Kidney (tissue), 14 donors: Measurements from ENCODE around the gene NLGN1. TPM values are rescaled to one million over a fixed set of nuclear protein-coding genes. Genes with fewer than 3 reads are reported as not detected.
A peak's percentile ranks its signal among the peaks of the same experiment; 100 is the strongest.

Source experiments
- DNase-seq, 5 donors: peaks; one replicate each; pipeline ENCODE4 v3.0.0-alpha.2; 2013 to 2020
- FAIRE-seq: peaks from 2 replicates; lab custom pipeline; 2012; peaks lifted over from hg19 to GRCh38; lab: Jason Lieb, UNC
- H3K27ac ChIP-seq, 2 donors: one replicate each; pipeline ENCODE4 v1.7.0; 2013; ENCODE audit warnings: low read depth in 2 of 2, low read length in 2 of 2, inconsistent platforms in 1 of 2
- H3K27me3 ChIP-seq: one replicate; pipeline ENCODE4 v1.7.1; 2013; ENCODE audit warnings: low read length, inconsistent platforms; ENCODE audit not compliant: control insufficient read depth, insufficient read depth
- H3K36me3 ChIP-seq, 3 donors: one replicate each; pipeline versions ENCODE4 v1.7.0 to v1.7.1; 2013; ENCODE audit warnings: low read length in 3 of 3, control low read depth in 1 of 3, inconsistent platforms in 1 of 3; ENCODE audit not compliant: insufficient read depth in 3 of 3, control insufficient read depth in 2 of 3
- H3K4me1 ChIP-seq, 3 donors: one replicate each; pipeline versions ENCODE4 v1.7.0 to v1.7.1; 2013; ENCODE audit warnings: low read length in 3 of 3, inconsistent platforms in 1 of 3, low read depth in 1 of 3; ENCODE audit not compliant: control insufficient read depth in 2 of 3, insufficient read depth in 2 of 3
- H3K4me3 ChIP-seq, 3 donors: one replicate each; pipeline versions ENCODE4 v1.7.0 to v1.8.1; 2013; ENCODE audit warnings: low read length in 3 of 3, control low read depth in 1 of 3, inconsistent platforms in 1 of 3
- H3K9ac ChIP-seq, 3 donors: one replicate each; pipeline versions ENCODE4 v1.7.0 to v1.7.1; 2013; ENCODE audit warnings: low read length in 3 of 3, control low read depth in 1 of 3, inconsistent platforms in 1 of 3
- H3K9me3 ChIP-seq, 3 donors: one replicate each; pipeline versions ENCODE4 v1.7.0 to v1.7.1; 2013; ENCODE audit warnings: low read length in 3 of 3, control low read depth in 1 of 3, inconsistent platforms in 1 of 3; ENCODE audit not compliant: control insufficient read depth in 2 of 3, insufficient read depth in 1 of 3
- CTCF ChIP-seq: IDR thresholded peaks from 3 replicates; pipeline ENCODE4 v1.5.1; 2012; ENCODE audit warnings: mild to moderate bottlenecking, moderate library complexity, borderline replicate concordance; ENCODE audit not compliant: insufficient read depth; ENCODE audit errors: extremely low read depth
- intact Hi-C: fragments of 100-400 bp; cut with DNase I; formaldehyde crosslinking; loops from one replicate; pipeline ENCODE4 v1.11.1; 2022
- polyA plus RNA-seq: library from polyadenylated mRNA; stranded (reverse); fragments of 350-450 nt; fragmentation: Illumina TruSeq; extraction: RNeasy Lipid Tissue Mini Kit (QIAGEN cat#74804); gene quantifications from one replicate; pipeline ENCODE4 v1.2.3, GENCODE V29; 2014; ENCODE audit warnings: low read depth, low replicate concordance; ENCODE audit not compliant: insufficient read depth
- total RNA-seq: library from RNA; stranded (reverse); fragmentation: NEBNext Ultra II Directional; extraction: Animal tissue kit (Norgen Biotek cat#: 25700); gene quantifications from one replicate; pipeline ENCODE4 v1.2.1, GENCODE V29; 2021
- donor health status: control.
- donor health status: control.
- donor health status: control.
- donor health status: control.
- donor health status: control.
- donor health status: DM: yes; HTN: yes; CAD: no.
- donor health status: Normal renal cell carcinoma (clear cell type).

The NLGN1 gene
- total and polyA plus RNA-seq, 2 donors from 2014 or later: 0.49 to 19.4 TPM

- H3K9ac ChIP-seq: no peak overlapping the region
- DNase-seq (peak in 1 of 5 donors; percentile 29), FAIRE-seq (no peak)
- no peaks in the 10 kb centered on the region for H3K27me3 ChIP-seq
- no peak overlapping the region for H3K4me3 ChIP-seq
- intact Hi-C loops: no loop called here
- no peaks in the 10 kb centered on the region for H3K4me1 ChIP-seq
- H3K9me3 ChIP-seq: no peaks in the 10 kb centered on the region
- no peak for TF ChIP-seq CTCF
- no peak overlapping the region for H3K27ac ChIP-seq
- no peaks in the 10 kb centered on the region for H3K36me3 ChIP-seq
These were observed 928.5 kb downstream of the NLGN1 start for GRCh38 chr3:174325834-174326700.

- TF ChIP-seq CTCF: no peak
- no peak overlapping the region for H3K4me3 ChIP-seq
- H3K9ac ChIP-seq: no peak overlapping the region
- H3K9me3 ChIP-seq: no peaks in the 10 kb centered on the region
- H3K36me3 ChIP-seq: no peaks in the 10 kb centered on the region
- no peak overlapping the region for H3K27ac ChIP-seq
- DNase-seq (no peak), FAIRE-seq (no peak)
- H3K27me3 ChIP-seq: no peaks in the 10 kb centered on the region
- no peaks in the 10 kb centered on the region for H3K4me1 ChIP-seq
- intact Hi-C loops: no loop called here
These were observed 931.8 kb downstream of the NLGN1 start for GRCh38 chr3:174329321-174329720.

GRCh38 chr3:174330303-174330702 is 932.8 kb downstream of the NLGN1 start:
- intact Hi-C loops: no loop called here
- no peaks in the 10 kb centered on the region for H3K9me3 ChIP-seq
- TF ChIP-seq CTCF: no peak
- H3K9ac ChIP-seq: no peak overlapping the region
- H3K36me3 ChIP-seq: no peaks in the 10 kb centered on the region
- no peaks in the 10 kb centered on the region for H3K4me1 ChIP-seq
- DNase-seq (peak in 1 of 5 donors; percentile 19), FAIRE-seq (no peak)
- H3K27ac ChIP-seq: no peak overlapping the region
- no peaks in the 10 kb centered on the region for H3K27me3 ChIP-seq
- no peak overlapping the region for H3K4me3 ChIP-seq
